Psoas muscle (tissue), 8 donors: ENCODE data around the gene HLTF. TPM values are rescaled to one million over a fixed set of nuclear protein-coding genes. Genes with fewer than 3 reads are reported as not detected.

Experiments
- ATAC-seq, 4 donors: fragments of 200-7000 bp; cut with Tn5 transposase; one replicate each; pipeline ENCODE4 v1.9.1; 2020; ENCODE audit warnings: moderate library complexity in 3 of 4, mild to moderate bottlenecking in 2 of 4
- DNase-seq, 2 donors: peaks; one replicate each; pipeline ENCODE4 v3.0.0-alpha.2; 2020
- H3K27ac ChIP-seq: fragments of 200-600 bp; one replicate; pipeline ENCODE4 v1.8.0; 2022
- H3K27me3 ChIP-seq, 3 donors: fragments of 200-600 bp in 1 of 3; one replicate each; pipeline versions ENCODE4 v1.6.1 to v1.8.0; 2013 to 2022; ENCODE audit warnings: low read length in 2 of 3, mild to moderate bottlenecking in 2 of 3, moderate library complexity in 1 of 3; ENCODE audit not compliant: insufficient read depth in 3 of 3
- H3K36me3 ChIP-seq, 2 donors: fragments of 200-600 bp in 1 of 2; one replicate each; pipeline versions ENCODE4 v1.6.1 to v1.8.0; 2013 to 2022; ENCODE audit warnings: low read depth in 1 of 2, mild to moderate bottlenecking in 1 of 2, moderate library complexity in 1 of 2; ENCODE audit not compliant: insufficient read depth in 1 of 2
- H3K4me1 ChIP-seq: fragments of 200-600 bp; one replicate; pipeline ENCODE4 v1.8.0; 2022
- H3K4me3 ChIP-seq: fragments of 200-600 bp; one replicate; pipeline ENCODE4 v1.8.0; 2022; ENCODE audit warnings: mild to moderate bottlenecking
- H3K9me3 ChIP-seq: fragments of 200-600 bp; one replicate; pipeline ENCODE4 v1.8.0; 2022
- CTCF ChIP-seq: fragments of 200-600 bp; IDR thresholded peaks from one replicate; pipeline ENCODE4 v1.8.0; 2022; ENCODE audit warnings: antibody characterized with exemption
- WGBS, 3 donors: extraction: QIAGEN DNeasy Blood & Tissue Kit; methylation state at CpG; one replicate each; pipeline versions ENCODE4 v1.1.6 to v1.1.7; 2013; 5-methylcytosine and 5-hydroxymethylcytosine counted together
- intact Hi-C, 2 donors: fragments of 100-400 bp; cut with DNase I; formaldehyde crosslinking; loops; one replicate each; pipeline versions ENCODE4 v1.11.0 to v1.14.2; 2022
- polyA plus RNA-seq, 3 donors: library from polyadenylated mRNA; stranded (reverse); fragments of 200-250 nt; gene quantifications; one replicate each; pipeline ENCODE4 v1.2.3, GENCODE V29; 2013
- total RNA-seq, 4 donors: library from RNA; stranded (reverse); fragmentation: NEBNext Ultra II Directional in 2 of 4; extraction: Animal tissue kit (Norgen Biotek cat#: 25700) in 2 of 4; gene quantifications; one replicate each; pipeline versions ENCODE4 v1.2.1 to v1.2.4, GENCODE V29; 2021 to 2023
- donor health status: healthy with polysubstance abuse.
- donor health status: DM: no; HTN: no; CAD: no; lungs with moderate emphysema.
- donor health status: Bipolar disorder and iron deficiency.
- donor health status: healthy.
- donor health status: DM: yes; HTN: yes; CAD: no.
- donor health status: DM: no; HTN: no; CAD: no.
- donor health status: DM: no; HTN: no; CAD: no.
- donor health status: DM: yes; HTN: yes; CAD: no.

HLTF gene
- total and polyA plus RNA-seq, 7 donors, result 2.8 to 10.1 (median 5.0) TPM

- Histone ChIP-seq H3K4me3 (no peak overlapping the region), H3K27me3 (no peaks in the 10 kb centered on the region), H3K27ac (peak overlapping the region; percentile 92), H3K36me3 (peaks cover 4 to 34% of the 10 kb centered on the region in 2 donors), H3K4me1 (peaks cover 74% of the 10 kb centered on the region), H3K9me3 (no peaks in the 10 kb centered on the region)
- intact Hi-C loops, result no loop called here
- 73 to 80% (median 74%) methylated on average over 1 to 2 of the region's 2 CpGs for WGBS, 3 donors
- TF ChIP-seq CTCF, result peak; percentile 9
- DNase-seq (no peak), ATAC-seq (peak; percentile 11 to 39 (median 38))
Measured at GRCh38 chr3:149016242-149016641, 70.1 kb downstream of the HLTF start.

GRCh38 chr3:149015393-149015792 is 70.9 kb downstream of the HLTF start:
- H3K27me3 ChIP-seq, result no peaks in the 10 kb centered on the region
- H3K4me1 ChIP-seq, result peaks cover 76% of the 10 kb centered on the region
- 32 to 53% (median 43%) methylated on average over 3 of the region's 3 CpGs for WGBS, 3 donors
- TF ChIP-seq CTCF, result no peak
- no peaks in the 10 kb centered on the region for H3K9me3 ChIP-seq
- H3K27ac ChIP-seq, result peak overlapping the region; percentile 92
- no peak for ATAC-seq
- intact Hi-C loops, result no loop called here
- DNase-seq, result no peak
- no peak overlapping the region for H3K4me3 ChIP-seq
- peaks cover 4 to 39% of the 10 kb centered on the region in 2 donors for H3K36me3 ChIP-seq

- no peak overlapping the region for H3K4me3 ChIP-seq
- DNase-seq (no peak), ATAC-seq (no peak)
- peaks cover 77% of the 10 kb centered on the region for H3K4me1 ChIP-seq
- intact Hi-C loops, result loop anchor here in 1 of 2 donors (5.0 kb wide), 1 partner anchor 56 kb away; no protein-coding TSS in a partner anchor
- TF ChIP-seq CTCF, result no peak
- no peaks in the 10 kb centered on the region for H3K9me3 ChIP-seq
- H3K27ac ChIP-seq, result peak overlapping the region; percentile 92
- peaks cover 13 to 53% of the 10 kb centered on the region in 2 donors for H3K36me3 ChIP-seq
- WGBS, 3 donors, result 81 to 92% (median 82%) methylated on average over 6 of the region's 6 CpGs
- no peaks in the 10 kb centered on the region for H3K27me3 ChIP-seq
Measured at GRCh38 chr3:149013726-149014125, 72.6 kb downstream of the HLTF start.

DNA sequence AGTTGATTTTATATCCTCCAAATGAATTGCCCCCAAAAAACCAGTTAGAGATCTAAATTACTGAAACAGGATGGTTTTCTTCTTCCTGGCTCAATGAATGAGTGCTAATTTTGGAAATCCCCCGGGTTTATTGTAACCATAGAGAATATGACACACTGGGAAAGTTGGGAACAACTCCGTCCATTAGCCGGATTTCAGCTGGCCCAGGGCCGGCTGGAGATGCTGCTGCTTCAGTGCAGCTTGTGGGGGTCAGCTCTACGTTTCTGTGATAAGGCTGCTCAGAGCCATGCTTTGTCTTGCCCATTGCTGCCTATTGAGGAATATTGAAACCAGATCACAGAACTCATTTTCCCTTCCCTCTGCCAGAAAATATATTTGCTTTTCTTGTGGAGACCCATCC is 74.7 kb downstream of the HLTF start:
- Histone ChIP-seq H3K27me3 (no peaks in the 10 kb centered on the region), H3K4me1 (peaks cover 83% of the 10 kb centered on the region), H3K4me3 (no peak overlapping the region), H3K9me3 (no peaks in the 10 kb centered on the region), H3K36me3 (peaks cover 13 to 72% of the 10 kb centered on the region in 2 donors), H3K27ac (peak overlapping the region; percentile 92)
- intact Hi-C loops, result loop anchor here in 1 of 2 donors (5.0 kb wide), 1 partner anchor 54 kb away; no protein-coding TSS in a partner anchor
- 15 to 24% (median 15%) methylated on average over 5 of the region's 5 CpGs for WGBS, 3 donors
- TF ChIP-seq CTCF, result no peak
- DNase-seq (peak in 1 of 2 donors; percentile 18), ATAC-seq (no peak)

DNA sequence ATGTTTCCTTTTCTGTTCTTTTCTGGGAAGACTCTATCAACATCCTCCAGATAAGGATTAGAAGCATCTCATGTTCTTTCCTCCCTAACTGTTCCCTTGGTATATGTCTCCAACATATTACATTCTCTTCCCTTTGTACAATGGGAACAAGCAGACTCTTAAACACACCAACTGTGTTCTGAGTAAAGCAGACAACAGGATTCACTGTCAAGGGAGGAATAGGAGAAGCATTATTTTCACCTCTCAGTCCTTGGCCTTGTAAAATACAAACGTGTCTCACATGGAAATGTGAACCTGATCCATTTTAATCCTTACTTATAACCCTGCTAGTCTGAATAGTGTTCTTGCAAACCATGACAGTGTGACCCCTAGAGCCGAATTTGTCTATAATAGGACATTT is 75.4 kb downstream of the HLTF start:
- WGBS, 3 donors, result 18 to 31% (median 19%) methylated on average over 2 of the region's 2 CpGs
- DNase-seq (no peak), ATAC-seq (no peak)
- Histone ChIP-seq H3K36me3 (peaks cover 13 to 79% of the 10 kb centered on the region in 2 donors), H3K4me3 (no peak overlapping the region), H3K9me3 (no peaks in the 10 kb centered on the region), H3K27me3 (no peaks in the 10 kb centered on the region), H3K4me1 (peaks cover 78% of the 10 kb centered on the region), H3K27ac (peak overlapping the region; percentile 92)
- no peak for TF ChIP-seq CTCF
- intact Hi-C loops, result loop anchor here in 1 of 2 donors (5.0 kb wide), 1 partner anchor 54 kb away; no protein-coding TSS in a partner anchor
